Smooth muscle cell (in vitro differentiated cells): Measurements from ENCODE around the gene HOXC9. TPM values are rescaled to one million over a fixed set of nuclear protein-coding genes. Genes with fewer than 3 reads are reported as not detected.

Experiments used
- DNase-seq: peaks from one replicate; lab custom pipeline; 2025; ENCODE audit not compliant: unreplicated experiment; lab: John Stamatoyannopoulos, UW
- H2AFZ ChIP-seq: fragments of 200-600 bp; sonication (generic); 2 replicates; pipeline ENCODE4 v1.6.0; 2016; ENCODE audit warnings: antibody characterized with exemption, low read depth, mild to moderate bottlenecking
- H3F3A ChIP-seq: fragments of 200-600 bp; sonication (generic); 2 replicates; pipeline ENCODE4 v1.6.0; 2017; ENCODE audit warnings: antibody characterized with exemption, low read depth
- H3K27ac ChIP-seq: fragments of 200-600 bp; sonication (generic); 2 replicates; pipeline ENCODE4 v1.5.1; 2016; ENCODE audit warnings: low read depth, mild to moderate bottlenecking
- H3K27me3 ChIP-seq: fragments of 200-600 bp; sonication (generic); 2 replicates; pipeline ENCODE4 v1.6.1; 2016; ENCODE audit warnings: low read depth, mild to moderate bottlenecking
- H3K36me3 ChIP-seq: fragments of 200-600 bp; sonication (generic); 2 replicates; pipeline ENCODE4 v1.5.1; 2016; ENCODE audit warnings: low read depth
- H3K4me1 ChIP-seq: fragments of 200-600 bp; sonication (generic); 2 replicates; pipeline ENCODE4 v1.5.1; 2016; ENCODE audit warnings: low read depth
- H3K4me2 ChIP-seq: fragments of 200-600 bp; sonication (generic); 2 replicates; pipeline ENCODE4 v1.6.0; 2016; ENCODE audit warnings: mild to moderate bottlenecking
- H3K4me3 ChIP-seq: fragments of 200-600 bp; sonication (generic); 2 replicates; pipeline ENCODE4 v1.5.1; 2016; ENCODE audit warnings: mild to moderate bottlenecking
- H3K79me2 ChIP-seq: fragments of 200-600 bp; sonication (generic); 2 replicates; pipeline ENCODE4 v1.6.0; 2016; ENCODE audit warnings: low read depth, mild to moderate bottlenecking
- H3K9ac ChIP-seq: fragments of 200-600 bp; sonication (generic); 2 replicates; pipeline ENCODE4 v1.6.0; 2016; ENCODE audit warnings: low read depth
- H3K9me3 ChIP-seq: fragments of 200-600 bp; sonication (generic); replicated peaks from 2 replicates; pipeline ENCODE4 v1.5.1; 2016; ENCODE audit warnings: low read depth
- H4K20me1 ChIP-seq: fragments of 200-600 bp; sonication (generic); 2 replicates; pipeline ENCODE4 v1.6.0; 2016; ENCODE audit warnings: low read depth
- WGBS: methylation state at CpG from one replicate; pipeline ENCODE4 v1.1.7; 2016; ENCODE audit warnings: low lambda C conversion rate; 5-methylcytosine and 5-hydroxymethylcytosine counted together
- polyA plus RNA-seq: library from polyadenylated mRNA; unstranded; fragments of >200 nt; fragmentation: Nextera tagmentation; extraction: Ambion mirVana; gene quantifications from 2 replicates; pipeline ENCODE4 v1.2.1, GENCODE V29; 2016
- total RNA-seq: library from RNA; depleted of rRNA; stranded (reverse); fragments of >200 nt; gene quantifications from 2 replicates; pipeline ENCODE4 v1.2.3, GENCODE V29; 2014
- TF ChIP-seq, protein P1 (sequence below): fragments of 200-600 bp; sonication (generic); IDR thresholded peaks from 2 replicates; pipeline ENCODE4 v1.5.1; 2017; ENCODE audit warnings: borderline replicate concordance, mild to moderate bottlenecking, antibody characterized with exemption; ENCODE audit not compliant: insufficient read depth, poor library complexity, severe bottlenecking

Gene HOXC9
- total and polyA plus RNA-seq, 2 experiments from 2014 or later = 1.2 to 2.7 TPM

DNA sequence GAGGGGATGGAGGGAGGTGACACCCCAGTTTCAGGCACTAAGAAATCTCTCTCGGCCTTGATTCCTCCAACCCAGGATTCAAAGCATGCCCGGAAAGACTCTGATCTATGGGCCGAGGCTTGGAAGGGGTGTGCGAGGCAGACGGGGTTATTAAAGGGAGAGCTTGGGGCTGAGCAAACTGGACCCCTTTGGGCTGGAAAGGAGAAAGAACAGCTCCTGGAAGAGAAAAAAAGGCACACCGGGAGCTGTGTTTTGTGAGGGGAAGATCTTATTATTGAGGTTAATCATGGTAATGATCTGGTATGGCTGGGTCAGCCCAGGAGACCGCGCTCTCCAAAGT is 48.0 kb downstream of the HOXC9 start:
- TF ChIP-seq, protein P1, sequence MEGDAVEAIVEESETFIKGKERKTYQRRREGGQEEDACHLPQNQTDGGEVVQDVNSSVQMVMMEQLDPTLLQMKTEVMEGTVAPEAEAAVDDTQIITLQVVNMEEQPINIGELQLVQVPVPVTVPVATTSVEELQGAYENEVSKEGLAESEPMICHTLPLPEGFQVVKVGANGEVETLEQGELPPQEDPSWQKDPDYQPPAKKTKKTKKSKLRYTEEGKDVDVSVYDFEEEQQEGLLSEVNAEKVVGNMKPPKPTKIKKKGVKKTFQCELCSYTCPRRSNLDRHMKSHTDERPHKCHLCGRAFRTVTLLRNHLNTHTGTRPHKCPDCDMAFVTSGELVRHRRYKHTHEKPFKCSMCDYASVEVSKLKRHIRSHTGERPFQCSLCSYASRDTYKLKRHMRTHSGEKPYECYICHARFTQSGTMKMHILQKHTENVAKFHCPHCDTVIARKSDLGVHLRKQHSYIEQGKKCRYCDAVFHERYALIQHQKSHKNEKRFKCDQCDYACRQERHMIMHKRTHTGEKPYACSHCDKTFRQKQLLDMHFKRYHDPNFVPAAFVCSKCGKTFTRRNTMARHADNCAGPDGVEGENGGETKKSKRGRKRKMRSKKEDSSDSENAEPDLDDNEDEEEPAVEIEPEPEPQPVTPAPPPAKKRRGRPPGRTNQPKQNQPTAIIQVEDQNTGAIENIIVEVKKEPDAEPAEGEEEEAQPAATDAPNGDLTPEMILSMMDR = no peak
- H3K9ac ChIP-seq = no peak overlapping the region
- H3K4me2 ChIP-seq = no peak overlapping the region
- H2AFZ ChIP-seq = no peak overlapping the region
- no peak overlapping the region for H3K27ac ChIP-seq
- H3K79me2 ChIP-seq = no peaks in the 10 kb centered on the region
- H3K4me1 ChIP-seq = peaks cover 4% of the 10 kb centered on the region
- DNase-seq = no peak
- WGBS = 23% methylated on average over 8 of the region's 8 CpGs
- H4K20me1 ChIP-seq = peaks cover 34% of the 10 kb centered on the region
- H3F3A ChIP-seq = no peaks in the 10 kb centered on the region
- peaks cover 99% of the 10 kb centered on the region for H3K27me3 ChIP-seq
- no peak overlapping the region for H3K4me3 ChIP-seq
- no peaks in the 10 kb centered on the region for H3K9me3 ChIP-seq
- no peaks in the 10 kb centered on the region for H3K36me3 ChIP-seq

DNA sequence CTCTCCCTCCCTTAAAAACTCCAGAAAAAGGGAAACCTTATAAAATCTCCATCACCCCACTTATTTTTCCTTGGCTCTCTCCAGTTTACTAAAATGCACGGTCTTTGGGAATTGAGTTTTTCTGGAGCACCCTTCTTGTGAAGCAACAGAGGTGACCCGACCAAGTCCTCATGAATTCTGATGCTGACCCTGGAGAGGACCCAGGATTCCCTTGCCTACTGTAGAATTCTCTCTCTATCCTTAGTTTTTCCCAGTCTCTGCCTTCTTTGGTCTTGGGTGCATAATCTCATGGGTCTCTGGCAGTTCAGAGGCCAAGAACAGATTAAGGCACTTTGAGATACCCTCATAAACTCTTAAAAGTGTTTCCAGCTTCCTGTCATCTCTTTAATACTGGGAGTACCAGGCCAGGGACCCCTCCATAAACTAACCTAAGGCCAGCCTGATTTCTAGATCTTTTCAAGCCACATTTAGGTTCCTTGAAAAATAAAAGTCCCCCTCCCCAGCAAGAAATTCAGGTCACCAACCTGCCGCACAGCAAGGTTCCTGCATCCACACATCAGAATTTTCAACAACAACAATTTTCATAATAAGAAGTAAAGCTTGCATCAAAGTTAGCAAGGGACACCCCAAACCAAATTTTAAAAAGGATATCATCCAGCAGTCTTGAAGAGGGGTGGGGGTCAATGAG is 48.6 kb downstream of the HOXC9 start:
- Histone ChIP-seq H3K4me3 (no peak overlapping the region), H3K9ac (no peak overlapping the region), H3K4me2 (no peak overlapping the region), H2AFZ (no peak overlapping the region), H4K20me1 (peaks cover 34% of the 10 kb centered on the region), H3K4me1 (peaks cover 4% of the 10 kb centered on the region), H3K9me3 (no peaks in the 10 kb centered on the region), H3K27ac (no peak overlapping the region), H3K27me3 (peaks cover 100% of the 10 kb centered on the region), H3K36me3 (no peaks in the 10 kb centered on the region), H3F3A (no peaks in the 10 kb centered on the region), H3K79me2 (no peaks in the 10 kb centered on the region)
- TF ChIP-seq, protein P1 = no peak
- WGBS = 38% methylated on average over 3 of the region's 3 CpGs
- DNase-seq = no peak

DNA sequence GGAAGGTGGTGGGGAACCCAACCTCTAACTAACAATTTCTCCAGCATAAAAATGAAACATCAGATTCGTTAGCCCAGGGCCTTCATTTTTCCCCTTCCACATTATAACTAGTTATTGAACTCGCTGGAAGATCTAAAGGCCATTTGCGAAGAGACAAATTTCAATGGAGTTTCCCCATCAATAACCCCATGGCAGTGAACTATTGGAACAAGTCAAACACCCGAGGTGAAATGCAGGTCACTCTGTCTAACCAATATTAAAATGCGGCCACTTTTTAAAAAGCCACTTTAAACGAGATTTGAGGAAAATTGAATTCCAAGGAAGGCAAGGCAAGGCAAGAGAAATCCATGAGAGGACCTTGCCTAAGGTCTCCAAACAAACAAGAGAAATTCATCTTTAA is 49.1 kb downstream of the HOXC9 start:
- Histone ChIP-seq H3K27me3 (peaks cover 100% of the 10 kb centered on the region), H3K4me2 (no peak overlapping the region)

DNA sequence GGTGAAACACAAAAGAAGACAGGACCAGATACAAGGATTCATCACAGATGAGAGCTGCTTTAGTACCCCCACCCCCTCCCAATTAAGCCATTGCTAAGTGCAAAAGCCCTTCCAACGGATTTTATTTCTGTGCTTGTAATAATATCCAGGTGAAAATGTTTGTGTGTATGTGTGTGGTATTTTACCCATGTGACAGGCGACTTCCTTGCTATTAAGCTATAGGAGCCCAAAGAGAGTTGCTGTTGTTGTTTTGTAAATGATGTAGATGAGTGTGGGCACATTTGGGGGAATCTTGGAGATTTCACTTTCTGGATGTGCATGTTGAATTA is 50.5 kb downstream of the HOXC9 start:
- Histone ChIP-seq H3K36me3 (no peaks in the 10 kb centered on the region), H3K27ac (no peak overlapping the region), H3K4me1 (peaks cover 4% of the 10 kb centered on the region), H2AFZ (no peak overlapping the region), H3K9ac (no peak overlapping the region), H3K4me3 (no peak overlapping the region), H3K4me2 (no peak overlapping the region), H3K79me2 (no peaks in the 10 kb centered on the region), H3K27me3 (peaks cover 100% of the 10 kb centered on the region), H3K9me3 (no peaks in the 10 kb centered on the region), H3F3A (no peaks in the 10 kb centered on the region), H4K20me1 (peaks cover 34% of the 10 kb centered on the region)
- 14% methylated on average over 2 of the region's 2 CpGs for WGBS
- TF ChIP-seq, protein P1 = no peak
- DNase-seq = no peak

More for the DNA sequence above, 49.1 kb downstream of the HOXC9 start:
- Histone ChIP-seq H4K20me1 (peaks cover 34% of the 10 kb centered on the region), H2AFZ (no peak overlapping the region), H3K27ac (no peak overlapping the region), H3K9me3 (no peaks in the 10 kb centered on the region), H3K4me1 (peaks cover 4% of the 10 kb centered on the region), H3K9ac (no peak overlapping the region), H3K36me3 (no peaks in the 10 kb centered on the region), H3F3A (no peaks in the 10 kb centered on the region), H3K79me2 (no peaks in the 10 kb centered on the region), H3K4me3 (no peak overlapping the region)
- no peak for DNase-seq
- WGBS = 40% methylated on average over 6 of the region's 6 CpGs
- TF ChIP-seq, protein P1 = no peak
